ENCODE measurements around the gene CCND2.
A peak's percentile ranks its signal among the peaks of the same experiment; 100 is the strongest.

CCND2 gene

GRCh38 chr12:4270831-4271716 is 2.5 kb upstream of the CCND2 start (continued):
- TF ChIP-seq ZBTB1 (tag by site-specific recombination; IDR thresholded peaks at IDR 0.05) = no peak
- no peak for TF ChIP-seq ATF2 (tag by site-specific recombination; IDR thresholded peaks at IDR 0.05; ENCODE audit: low read depth)
- 0 out of 2 replicates have a peak, but pooled peaks have one; percentile 31 for TF ChIP-seq ZNF24 (tag by site-specific recombination; IDR thresholded peaks at IDR 0.05)
- no peak for TF ChIP-seq ZNF391 (tag by site-specific recombination; IDR thresholded peaks at IDR 0.05; ENCODE audit: borderline replicate concordance, low read depth)
- TF ChIP-seq ZNF488 (tag by site-specific recombination; IDR thresholded peaks at IDR 0.05) = no peak
- TF ChIP-seq ZNF155 (tag by site-specific recombination; IDR thresholded peaks at IDR 0.05) = no peak
- no peak for TF ChIP-seq ZNF404 (tag by site-specific recombination; IDR thresholded peaks at IDR 0.05)
- peak; percentile 63 for TF ChIP-seq ZNF398 (tag by site-specific recombination; IDR thresholded peaks at IDR 0.05)
- TF ChIP-seq ZSCAN4 (tag by site-specific recombination; IDR thresholded peaks at IDR 0.05) = no peak
- TF ChIP-seq ZNF121 (tag by site-specific recombination; IDR thresholded peaks at IDR 0.05) = no peak
- TF ChIP-seq ZNF354C (tag by site-specific recombination; IDR thresholded peaks at IDR 0.05; ENCODE audit: borderline replicate concordance, low read depth) = no peak
- TF ChIP-seq ZBTB6 (tag by site-specific recombination; IDR thresholded peaks at IDR 0.05) = no peak
- TF ChIP-seq ELK4 (IDR thresholded peaks at IDR 0.05; ENCODE audit: borderline replicate concordance, low read depth, low read length) = no peak
- TF ChIP-seq ZSCAN30 (tag by site-specific recombination; IDR thresholded peaks at IDR 0.05) = no peak
- TF ChIP-seq ZNF510 (tag by site-specific recombination; IDR thresholded peaks at IDR 0.05; ENCODE audit: insufficient replicate concordance) = no peak
- no peak for TF ChIP-seq ZNF292 (tag by site-specific recombination; IDR thresholded peaks at IDR 0.05; ENCODE audit: borderline replicate concordance, low read depth)
- TF ChIP-seq ZNF423 (tag by site-specific recombination; IDR thresholded peaks at IDR 0.05) = no peak
- no peak for TF ChIP-seq ZNF214 (tag by site-specific recombination; IDR thresholded peaks at IDR 0.05; ENCODE audit: borderline replicate concordance)
- no peak for TF ChIP-seq ZNF654 (tag by site-specific recombination; IDR thresholded peaks at IDR 0.05; ENCODE audit: low read depth)
- no peak for TF ChIP-seq ZNF571 (tag by site-specific recombination; IDR thresholded peaks at IDR 0.05)
- TF ChIP-seq HOXA7 (CRISPR knock-in tag; IDR thresholded peaks at IDR 0.05; ENCODE audit: borderline replicate concordance) = no peak
- no peak for TF ChIP-seq ZNF280D (tag by site-specific recombination; IDR thresholded peaks at IDR 0.05)
- TF ChIP-seq ZNF670 (tag by site-specific recombination; IDR thresholded peaks at IDR 0.05; ENCODE audit: low read depth) = no peak
- no peak for TF ChIP-seq ZNF785 (tag by site-specific recombination; IDR thresholded peaks at IDR 0.05)

All from HEK293 (cell line).